ENCODE data around the gene DKK3.

The DKK3 gene

DNA sequence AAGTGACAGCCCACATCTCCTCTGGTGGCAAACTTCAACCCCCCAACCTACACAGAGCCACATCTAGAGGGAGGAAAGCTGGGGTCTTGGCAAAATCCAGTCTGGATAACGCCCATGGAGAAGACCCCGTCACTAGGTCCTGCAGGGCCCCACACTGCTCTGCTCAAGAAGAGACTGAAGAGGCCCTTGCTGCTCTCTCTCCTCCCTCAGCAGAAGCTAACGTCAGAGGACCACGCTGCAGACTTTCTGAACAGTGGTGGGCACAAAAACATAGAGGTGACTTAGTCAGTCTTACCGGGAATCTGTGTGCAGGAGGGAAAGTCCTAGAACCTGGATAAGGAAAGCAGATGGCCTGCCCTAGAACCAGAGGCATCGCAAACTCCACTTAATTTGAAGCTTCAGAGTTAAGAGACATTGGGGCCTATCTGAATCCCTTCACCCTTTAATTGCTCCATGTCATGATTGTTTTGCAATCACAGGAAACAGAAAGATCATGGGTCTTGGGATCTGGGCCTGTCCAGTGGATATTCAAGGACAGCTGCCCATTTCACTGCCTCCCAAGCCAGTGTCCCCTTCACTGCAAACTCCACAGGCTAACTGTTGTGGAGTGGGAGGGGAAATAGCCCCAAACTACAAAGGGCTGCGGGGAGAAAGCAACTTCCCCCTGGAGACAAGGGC is 1.7 kb downstream of the DKK3 start:
- in situ Hi-C loops (cut with MboI; ENCODE audit: low pct_unique_long_range_greater_than_20kb, low sequenced_read_pairs, unreplicated experiment): no loop called here
- TF ChIP-seq, protein P1, sequence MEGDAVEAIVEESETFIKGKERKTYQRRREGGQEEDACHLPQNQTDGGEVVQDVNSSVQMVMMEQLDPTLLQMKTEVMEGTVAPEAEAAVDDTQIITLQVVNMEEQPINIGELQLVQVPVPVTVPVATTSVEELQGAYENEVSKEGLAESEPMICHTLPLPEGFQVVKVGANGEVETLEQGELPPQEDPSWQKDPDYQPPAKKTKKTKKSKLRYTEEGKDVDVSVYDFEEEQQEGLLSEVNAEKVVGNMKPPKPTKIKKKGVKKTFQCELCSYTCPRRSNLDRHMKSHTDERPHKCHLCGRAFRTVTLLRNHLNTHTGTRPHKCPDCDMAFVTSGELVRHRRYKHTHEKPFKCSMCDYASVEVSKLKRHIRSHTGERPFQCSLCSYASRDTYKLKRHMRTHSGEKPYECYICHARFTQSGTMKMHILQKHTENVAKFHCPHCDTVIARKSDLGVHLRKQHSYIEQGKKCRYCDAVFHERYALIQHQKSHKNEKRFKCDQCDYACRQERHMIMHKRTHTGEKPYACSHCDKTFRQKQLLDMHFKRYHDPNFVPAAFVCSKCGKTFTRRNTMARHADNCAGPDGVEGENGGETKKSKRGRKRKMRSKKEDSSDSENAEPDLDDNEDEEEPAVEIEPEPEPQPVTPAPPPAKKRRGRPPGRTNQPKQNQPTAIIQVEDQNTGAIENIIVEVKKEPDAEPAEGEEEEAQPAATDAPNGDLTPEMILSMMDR (IDR thresholded peaks at IDR 0.05; ENCODE audit: extremely low read depth, insufficient read depth, missing control alignments): no peak
- DNase-seq (ENCODE audit: low spot score): no peak

DNA sequence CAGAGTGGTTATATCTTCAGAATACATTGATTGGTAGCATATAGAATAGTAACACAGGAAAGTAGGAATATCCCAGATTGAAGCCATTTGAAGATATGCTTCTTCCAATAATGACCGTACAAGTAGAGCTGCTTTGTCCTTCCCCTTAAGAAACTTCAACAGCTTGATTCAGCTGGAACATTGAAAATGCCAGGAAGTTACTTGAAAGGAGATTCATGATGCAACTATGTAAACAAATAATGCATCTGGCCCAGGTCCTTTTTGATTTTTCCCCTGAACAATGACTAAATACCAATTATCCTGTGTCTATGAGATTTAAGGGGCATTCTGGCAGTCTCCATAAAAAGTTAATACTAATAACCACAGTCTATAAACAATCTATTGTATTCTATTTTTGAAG is 3.0 kb downstream of the DKK3 start:
- TF ChIP-seq, protein P1 (IDR thresholded peaks at IDR 0.05; ENCODE audit: extremely low read depth, insufficient read depth, missing control alignments): no peak
- in situ Hi-C loops (cut with MboI; ENCODE audit: low pct_unique_long_range_greater_than_20kb, low sequenced_read_pairs, unreplicated experiment): no loop called here
- no peak for DNase-seq (ENCODE audit: low spot score)

DNA sequence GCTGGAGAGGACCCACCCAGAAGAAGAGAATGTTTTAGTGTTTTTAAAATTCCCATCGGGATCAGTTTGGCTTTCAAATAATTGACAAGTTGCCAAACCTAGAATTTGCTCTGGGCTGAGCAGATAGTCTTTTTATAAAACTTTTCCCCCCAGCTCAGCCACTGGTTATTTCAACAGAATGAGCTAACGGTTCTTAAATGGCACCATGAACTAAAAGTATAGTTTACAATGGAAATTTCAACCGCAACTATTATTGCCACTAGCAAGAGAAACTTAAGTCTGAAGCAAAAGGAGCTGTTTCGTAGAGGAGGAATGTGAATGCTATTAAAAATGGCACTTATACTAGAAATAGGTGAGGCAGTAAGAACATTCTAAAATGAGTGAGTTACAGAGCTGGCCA is 3.4 kb downstream of the DKK3 start:
- in situ Hi-C loops (cut with MboI; ENCODE audit: low pct_unique_long_range_greater_than_20kb, low sequenced_read_pairs, unreplicated experiment): no loop called here
- DNase-seq (ENCODE audit: low spot score): no peak
- TF ChIP-seq, protein P1 (IDR thresholded peaks at IDR 0.05; ENCODE audit: extremely low read depth, insufficient read depth, missing control alignments): no peak

DNA sequence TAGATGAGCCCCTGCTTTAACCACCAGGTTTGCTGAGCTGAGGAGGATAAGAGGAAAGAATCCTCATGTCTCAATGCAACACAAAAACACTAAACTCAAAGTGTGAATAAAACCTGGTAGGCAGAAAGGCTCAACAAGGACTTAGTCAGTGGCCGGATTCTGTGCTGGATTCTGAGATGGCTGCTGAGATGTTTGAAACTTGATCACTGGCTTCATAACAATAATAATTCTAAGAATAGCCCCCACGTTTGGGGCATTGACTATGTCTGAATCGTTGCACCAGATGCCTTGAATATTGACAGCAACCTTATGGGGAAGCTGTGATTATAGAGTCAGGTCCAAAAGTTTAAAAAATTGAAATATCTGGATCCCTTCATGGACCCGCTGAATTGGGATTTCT is 4.6 kb downstream of the DKK3 start:
- in situ Hi-C loops (cut with MboI; ENCODE audit: low pct_unique_long_range_greater_than_20kb, low sequenced_read_pairs, unreplicated experiment): no loop called here
- TF ChIP-seq, protein P1 (IDR thresholded peaks at IDR 0.05; ENCODE audit: extremely low read depth, insufficient read depth, missing control alignments): no peak
- no peak for DNase-seq (ENCODE audit: low spot score)

DNA sequence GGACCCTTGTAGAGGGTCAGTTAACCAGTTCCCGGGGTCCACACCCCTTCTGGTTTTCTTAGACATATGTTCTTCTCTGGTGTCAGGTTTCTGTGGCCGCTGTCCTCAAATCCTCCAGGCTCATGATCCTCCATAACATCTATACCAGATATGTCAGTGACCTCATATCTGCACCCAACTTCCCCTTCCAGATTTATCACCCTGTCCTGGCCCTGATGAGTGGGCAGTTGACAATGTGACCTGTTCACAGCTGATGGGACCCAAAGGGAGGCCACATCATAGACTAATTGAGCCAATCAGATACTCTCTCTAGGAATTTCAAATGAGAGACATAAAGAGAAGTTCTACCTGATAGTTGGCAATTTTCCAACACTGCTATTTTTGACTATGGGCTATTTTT is 5.1 kb downstream of the DKK3 start:
- no peak for DNase-seq (ENCODE audit: low spot score)
- TF ChIP-seq, protein P1 (IDR thresholded peaks at IDR 0.05; ENCODE audit: extremely low read depth, insufficient read depth, missing control alignments): no peak
- in situ Hi-C loops (cut with MboI; ENCODE audit: low pct_unique_long_range_greater_than_20kb, low sequenced_read_pairs, unreplicated experiment): no loop called here

DNA sequence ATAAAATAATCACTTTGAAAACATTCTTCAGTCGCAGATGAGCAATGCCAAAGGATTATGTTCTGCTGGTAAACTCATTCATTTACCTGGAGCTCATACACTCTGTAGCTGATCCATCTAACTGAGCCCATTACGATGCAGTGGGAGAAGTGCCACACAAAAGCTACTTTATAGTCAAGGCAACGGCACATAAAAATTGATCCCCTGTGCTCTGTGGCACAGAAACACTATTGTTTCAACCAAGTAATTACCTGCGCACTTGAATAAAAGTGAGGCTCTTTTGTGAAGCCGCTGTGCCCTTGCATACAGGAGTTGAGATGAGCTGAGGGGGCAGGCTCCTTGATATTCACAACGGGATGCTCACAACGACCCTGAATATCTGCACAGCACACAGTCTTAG is 7.2 kb downstream of the DKK3 start:
- no peak for DNase-seq (ENCODE audit: low spot score)

More for the DNA sequence above, 7.2 kb downstream of the DKK3 start:
- in situ Hi-C loops (cut with MboI; ENCODE audit: low pct_unique_long_range_greater_than_20kb, low sequenced_read_pairs, unreplicated experiment): no loop called here
- TF ChIP-seq, protein P1 (IDR thresholded peaks at IDR 0.05; ENCODE audit: extremely low read depth, insufficient read depth, missing control alignments): no peak

Data from GM13977 (cell line).